Left hindlimb (tissue), 1 donor: ENCODE results near the gene CDR2L.
"Not testable (repeated sequence)": the region's sequence is repeated elsewhere in the genome, so short reads cannot be mapped to it uniquely, and the experiment has no call there.

ENCODE experiments used
- DNase-seq: peaks from one replicate; pipeline ENCODE4 v3.0.0-alpha.2; 2018

CDR2L gene

GRCh38 chr17:75011401-75012095, 24.1 kb downstream of the CDR2L start:
- peak; percentile 79 for DNase-seq

DNA sequence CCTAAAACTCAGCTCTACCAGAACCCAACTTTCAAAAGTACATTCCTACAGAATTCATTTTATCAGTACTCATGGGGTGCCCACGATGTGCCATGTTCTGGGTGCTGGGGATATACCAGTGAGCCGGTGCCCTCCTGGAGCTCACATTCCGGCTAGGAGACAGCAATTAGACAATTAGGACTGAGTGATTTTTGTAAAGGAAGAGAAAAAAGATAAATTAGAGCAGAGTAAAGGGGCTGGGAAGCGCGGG, 24.6 kb downstream of the CDR2L start:
- no peak for DNase-seq

- peak; percentile 93 for DNase-seq
These were observed 25.1 kb downstream of the CDR2L start, which contains the start of gene MRPL58 for GRCh38 chr17:75012346-75013091. MRPL58 (plus strand) TSS chr17:75012670; CDS start chr17:75012687, 17 bp downstream.

DNA sequence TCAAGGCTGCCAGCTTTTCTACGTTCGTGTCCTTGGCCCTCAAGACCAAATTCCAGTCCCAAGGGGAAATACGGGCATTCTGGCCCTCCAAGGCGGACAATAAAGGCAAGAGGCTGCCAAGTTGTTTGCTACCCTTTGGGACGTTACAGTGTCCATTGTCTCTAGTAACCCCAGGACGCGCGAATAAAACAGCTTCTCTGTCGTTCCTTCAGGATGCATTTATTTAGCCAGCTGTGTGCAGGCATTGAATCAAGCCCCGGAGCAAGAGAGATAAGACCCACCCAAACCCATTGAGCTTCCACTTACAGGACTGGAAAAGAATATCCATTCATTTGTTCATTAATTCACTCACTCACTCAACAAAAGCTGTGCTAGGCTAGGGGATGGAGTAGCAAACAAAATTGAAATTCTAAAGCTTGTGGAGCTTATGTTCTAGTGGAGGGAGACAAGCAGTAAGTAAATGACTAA, 25.7 kb downstream of the CDR2L start:
- no peak for DNase-seq

- no peak for DNase-seq
These were observed 31.7 kb downstream of the CDR2L start for GRCh38 chr17:75019146-75019545.

DNA sequence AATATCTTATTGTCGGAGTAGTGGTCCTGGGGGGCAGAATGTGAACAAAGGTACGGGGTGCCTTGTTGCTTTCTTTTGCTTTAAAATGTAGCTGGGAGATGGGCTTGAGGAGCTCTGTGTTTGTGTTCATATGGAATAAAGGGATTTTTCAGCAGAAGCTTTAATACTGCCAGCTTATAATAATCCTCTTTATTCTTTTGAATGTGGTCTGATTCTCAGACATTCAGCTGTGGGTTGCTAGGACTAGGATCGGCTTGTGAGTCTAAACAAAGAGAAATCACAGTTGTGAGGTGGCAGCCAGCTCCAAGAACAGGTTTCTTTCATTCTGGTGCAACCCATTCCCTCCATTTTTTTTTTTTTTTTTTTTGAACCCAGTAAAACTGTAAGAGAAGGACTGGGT, 32.3 kb downstream of the CDR2L start:
- DNase-seq = no peak

DNA sequence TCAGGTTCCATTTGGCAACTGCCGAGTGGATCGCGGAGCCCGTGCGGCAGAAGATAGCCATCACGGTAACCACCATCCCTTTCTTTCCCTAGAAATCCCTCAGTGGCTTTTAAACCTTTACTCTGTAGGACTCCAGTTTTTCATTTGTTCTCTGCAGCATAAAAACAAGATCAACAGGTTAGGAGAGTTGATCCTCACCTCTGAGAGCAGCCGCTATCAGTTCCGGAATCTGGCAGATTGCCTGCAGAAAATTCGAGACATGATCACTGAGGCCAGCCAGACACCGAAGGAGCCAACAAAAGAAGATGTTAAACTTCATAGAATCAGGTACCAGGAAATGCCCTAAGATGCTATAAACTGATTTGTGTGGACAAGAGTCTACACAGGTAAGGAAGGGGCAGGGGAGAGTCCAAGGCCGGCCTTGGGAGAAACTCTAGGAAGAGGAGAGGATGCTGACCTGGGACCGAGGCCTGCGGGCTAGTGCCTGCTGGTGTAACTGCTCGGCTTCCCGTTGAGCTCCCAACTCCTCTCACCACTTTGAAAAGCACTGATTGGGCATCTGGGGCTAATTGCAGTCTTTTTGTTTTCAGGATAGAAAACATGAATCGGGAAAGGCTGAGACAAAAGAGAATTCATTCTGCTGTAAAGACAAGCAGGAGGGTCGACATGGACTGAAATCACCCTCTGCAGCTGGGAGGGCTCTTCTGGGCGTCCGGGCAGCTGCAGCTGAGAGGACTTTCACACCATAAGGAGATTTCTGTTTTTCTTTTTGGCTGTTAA, 33.1 kb downstream of the CDR2L start:
- DNase-seq = no peak

DNA sequence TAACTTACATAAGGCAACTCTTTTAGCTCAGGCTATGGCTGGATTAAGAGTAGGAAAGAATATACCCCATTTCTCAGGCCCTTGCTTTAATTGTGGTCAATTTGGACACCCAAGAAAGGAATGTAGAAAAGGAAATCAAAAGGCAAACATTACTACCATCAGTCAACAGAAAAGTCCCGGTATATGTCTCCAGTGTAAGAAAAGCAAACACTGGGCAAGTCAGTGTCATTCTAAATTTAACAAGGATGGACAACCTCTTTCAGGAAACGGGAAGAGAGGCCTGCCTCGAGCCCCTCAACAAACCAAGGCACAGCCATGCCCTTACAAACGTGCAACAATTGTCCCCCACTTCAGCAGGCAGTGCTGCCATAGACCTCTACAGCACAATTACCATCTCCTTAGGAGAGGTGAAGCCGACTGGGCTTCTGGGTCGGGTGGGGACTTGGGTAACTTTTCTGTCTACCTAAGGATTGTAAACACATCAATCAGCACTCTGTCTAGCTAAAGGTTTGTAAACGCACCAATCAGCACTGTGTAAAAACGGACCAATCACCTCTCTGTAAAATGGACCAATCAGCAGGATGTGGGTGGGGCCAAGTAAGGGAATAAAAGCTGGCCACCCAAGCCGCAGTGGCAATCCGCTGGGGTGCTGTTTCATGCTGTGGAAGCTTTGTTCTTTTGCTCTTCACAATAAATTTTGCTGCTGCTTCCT, 37.4 kb downstream of the CDR2L start:
- DNase-seq = no peak

- not testable (repeated sequence) for DNase-seq
These were observed 37.9 kb downstream of the CDR2L start for GRCh38 chr17:75025398-75025734.

DNA sequence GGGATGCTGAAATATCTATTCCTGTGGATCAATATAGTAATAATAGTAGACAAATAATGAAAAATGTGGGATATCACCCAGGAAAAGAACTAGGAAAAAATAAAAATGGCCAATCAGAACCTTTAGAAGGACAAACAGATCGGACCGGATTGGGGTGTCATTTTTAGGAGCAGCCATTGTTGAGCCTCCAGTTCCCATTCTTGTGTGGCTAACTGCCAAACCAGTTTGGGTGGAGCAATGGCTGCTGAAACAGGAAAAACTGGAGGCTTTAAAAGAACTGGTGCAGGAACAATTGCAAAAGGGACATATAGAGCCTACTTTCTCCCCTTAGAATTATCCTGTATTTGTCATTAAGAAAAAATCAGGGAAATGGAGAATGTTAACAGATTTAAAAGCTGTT, 39.2 kb downstream of the CDR2L start:
- DNase-seq = not testable (repeated sequence)

DNA sequence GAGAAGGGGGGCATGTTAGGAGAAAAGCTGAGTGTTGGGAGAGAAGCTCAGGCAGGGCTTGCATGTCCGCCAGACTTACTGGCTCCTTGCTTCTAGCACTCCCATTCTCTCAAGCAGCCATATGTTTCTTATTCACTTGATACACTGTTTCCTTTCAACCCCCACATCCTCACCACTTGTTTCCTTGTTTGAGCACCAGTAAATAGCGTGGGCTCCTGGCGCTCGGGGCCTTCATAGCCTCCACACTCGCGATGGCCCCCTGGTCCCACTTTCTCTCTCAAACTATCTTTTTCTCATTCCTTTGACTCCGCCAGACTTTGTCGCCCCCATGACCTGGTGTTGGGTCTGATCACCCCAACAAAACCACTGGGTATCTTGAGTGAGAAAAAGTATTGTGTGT, 42.7 kb downstream of the CDR2L start:
- DNase-seq = no peak

DNA sequence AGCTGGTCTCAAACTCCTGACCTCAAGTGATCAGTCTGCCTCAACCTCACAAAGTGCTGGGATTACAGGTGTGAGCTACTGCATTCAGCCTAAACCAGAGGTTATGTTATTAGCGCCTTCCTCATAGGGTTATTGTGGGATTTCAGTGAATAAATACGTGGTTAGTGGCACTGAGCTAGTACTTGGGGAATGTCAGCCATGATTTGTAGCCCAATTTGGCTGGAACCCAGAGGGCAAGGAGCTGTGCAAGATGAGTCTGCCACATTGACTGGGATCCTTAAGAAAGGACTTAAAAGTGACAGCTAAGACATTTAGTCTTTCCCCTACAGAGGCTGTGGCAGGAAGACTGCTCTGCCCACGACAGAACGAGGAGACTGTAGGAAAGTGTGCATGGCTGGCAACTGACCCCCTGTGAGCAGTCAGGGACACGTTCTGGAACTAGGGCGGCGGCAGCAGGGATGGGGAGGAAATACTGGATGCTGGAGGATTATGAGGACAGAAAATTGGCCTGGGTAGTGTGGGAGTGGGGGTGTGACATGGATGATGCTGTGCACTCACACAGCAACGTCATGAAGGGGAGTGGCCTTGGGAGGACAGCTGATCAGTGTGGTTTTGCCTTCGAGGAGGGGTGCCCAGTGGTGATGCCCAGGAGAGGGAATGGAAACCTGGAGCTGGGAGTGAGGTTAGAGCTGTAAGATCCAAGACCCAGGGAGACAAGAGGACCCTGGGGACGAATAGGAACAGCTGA, 44.7 kb downstream of the CDR2L start:
- peak; percentile 86 for DNase-seq

DNA sequence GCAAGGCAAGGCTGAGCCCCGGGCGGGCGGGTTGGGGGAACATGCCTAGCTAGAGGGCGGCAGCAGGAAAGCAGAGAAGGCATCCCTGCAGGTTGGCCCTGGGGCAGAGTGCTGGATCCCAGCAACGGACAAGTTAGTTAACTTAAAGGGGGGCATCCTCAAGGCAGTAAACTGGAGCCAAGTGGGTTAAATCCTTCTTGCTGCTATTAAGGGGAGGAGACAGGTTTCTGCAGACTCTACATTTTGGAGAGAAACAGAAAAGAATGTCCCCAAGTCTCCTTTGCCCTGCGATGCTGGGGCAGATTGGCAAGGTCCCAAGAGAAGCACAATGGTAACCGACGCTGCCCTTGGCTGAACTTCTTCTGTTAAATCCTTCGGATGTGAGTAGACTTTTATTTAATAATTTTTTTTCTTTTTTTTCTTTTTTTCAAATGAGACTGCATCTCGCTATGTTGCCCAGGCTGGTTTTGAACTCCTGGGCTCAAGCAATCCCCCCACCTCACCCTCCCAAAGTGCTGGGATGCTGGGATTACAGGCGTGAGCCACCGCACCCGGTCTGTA, 45.4 kb downstream of the CDR2L start:
- DNase-seq = no peak

DNA sequence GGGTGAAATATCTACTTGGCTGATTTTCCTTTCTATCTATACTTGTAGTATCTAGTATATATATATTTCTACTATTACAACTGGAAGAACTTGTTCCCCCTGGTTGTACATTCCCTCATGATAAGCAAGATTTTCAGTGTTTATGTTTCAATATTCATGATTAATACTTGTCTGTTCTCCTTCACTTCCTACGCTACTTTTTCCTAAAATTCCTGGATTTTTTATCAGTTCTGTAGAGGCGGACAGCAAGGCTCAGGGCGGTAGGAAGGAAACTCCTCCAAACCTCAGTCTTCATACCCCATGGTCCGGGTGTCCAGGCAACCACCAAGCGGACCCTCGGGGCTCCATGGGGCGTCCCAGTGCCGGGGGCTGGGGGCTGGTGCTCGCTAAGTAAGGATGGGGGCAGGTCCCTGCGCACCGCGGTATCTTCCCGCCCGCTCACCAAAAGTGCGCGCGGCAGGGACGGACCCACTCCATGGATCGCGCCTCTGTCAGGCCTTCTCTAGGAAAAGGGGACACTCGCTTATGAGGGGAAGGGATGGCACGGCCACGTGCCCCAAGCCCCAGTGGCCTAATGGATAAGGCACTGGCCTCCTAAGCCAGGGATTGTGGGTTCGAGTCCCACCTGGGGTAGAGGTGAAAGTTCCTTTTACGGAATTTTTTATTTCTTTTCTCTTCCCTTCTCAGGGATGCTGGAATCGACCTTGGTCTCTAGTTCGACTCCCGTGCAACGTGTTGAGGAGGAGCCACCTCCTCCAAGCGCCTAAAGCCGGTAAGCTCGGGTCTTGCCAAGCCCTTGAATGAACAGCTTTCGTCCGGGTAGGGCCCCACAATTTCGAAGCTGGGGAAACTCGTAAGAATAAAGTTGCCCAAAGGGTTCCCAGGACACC, 46.2 kb downstream of the CDR2L start:
- DNase-seq = peak; percentile 96

DNA sequence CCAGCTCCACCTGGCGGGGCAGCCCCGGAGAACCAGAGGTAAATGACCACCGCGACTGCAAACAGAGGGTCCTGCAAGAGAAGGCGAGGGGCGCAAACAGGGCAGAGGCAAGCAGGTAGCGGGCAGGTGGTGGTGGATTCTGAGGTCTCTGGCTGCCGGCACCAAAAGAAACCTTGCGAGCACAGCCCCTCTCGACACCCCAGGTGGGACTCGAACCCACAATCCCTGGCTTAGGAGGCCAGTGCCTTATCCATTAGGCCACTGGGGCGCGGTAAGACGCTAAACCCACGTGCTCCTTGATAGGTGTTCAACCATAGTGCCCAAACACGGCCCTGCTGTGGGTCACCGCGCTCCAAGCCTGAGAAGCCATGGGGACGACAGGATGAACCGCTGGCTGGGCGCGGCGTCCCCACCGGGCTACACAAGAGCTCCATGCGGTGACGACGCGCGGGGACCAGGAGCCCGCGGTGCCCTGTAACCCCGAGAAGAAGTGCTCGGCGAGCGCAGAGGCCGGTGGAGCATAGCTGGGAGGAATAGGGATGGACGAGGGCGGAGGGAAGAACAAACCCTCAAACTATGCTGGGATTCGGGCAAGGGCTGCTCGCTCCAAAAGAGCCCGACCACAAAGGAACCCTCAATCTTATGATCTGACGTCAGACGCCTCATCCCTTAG, 46.9 kb downstream of the CDR2L start:
- peak; percentile 93 for DNase-seq

- DNase-seq = peak; percentile 79
These were observed 49.3 kb downstream of the CDR2L start for GRCh38 chr17:75036643-75037268.

GRCh38 chr17:75039238-75039637, 51.8 kb downstream of the CDR2L start:
- DNase-seq = no peak

- no peak for DNase-seq
These were observed 54.3 kb downstream of the CDR2L start for GRCh38 chr17:75041656-75042280.

- DNase-seq = not testable (repeated sequence)
These were observed 56.4 kb downstream of the CDR2L start for GRCh38 chr17:75043789-75044188.
